HEK293 (cell line): ENCODE data around the gene VAMP8.

ENCODE experiments used
- GFI1B ChIP-seq: fragments of 450-650 bp; formaldehyde crosslinking; IDR thresholded peaks from 2 replicates; pipeline ENCODE4 v1.5.1; 2016; ENCODE audit warnings: missing biosample characterization, missing genetic modification characterization
- GLI4 ChIP-seq: fragments of 450-650 bp; formaldehyde crosslinking; IDR thresholded peaks from 2 replicates; pipeline ENCODE4 v1.5.1; 2016; ENCODE audit warnings: missing biosample characterization, missing genetic modification characterization
- HIC1 ChIP-seq: fragments of 450-650 bp; formaldehyde crosslinking; IDR thresholded peaks from 2 replicates; pipeline ENCODE4 v1.5.1; 2016; ENCODE audit warnings: missing biosample characterization, missing genetic modification characterization
- IKZF3 ChIP-seq: fragments of 450-650 bp; IDR thresholded peaks from 2 replicates; pipeline ENCODE4 v1.5.0; 2018; ENCODE audit warnings: missing biosample characterization, mild to moderate bottlenecking, missing genetic modification characterization, moderate library complexity
- KLF16 ChIP-seq: fragments of 450-650 bp; formaldehyde crosslinking; IDR thresholded peaks from 2 replicates; pipeline ENCODE4 v1.5.1; 2017; ENCODE audit warnings: missing biosample characterization, missing genetic modification characterization
- KLF17 ChIP-seq: fragments of 450-650 bp; formaldehyde crosslinking; IDR thresholded peaks from 2 replicates; pipeline ENCODE4 v1.5.1; 2016; ENCODE audit warnings: missing biosample characterization, missing genetic modification characterization
- PATZ1 ChIP-seq: fragments of 450-650 bp; formaldehyde crosslinking; IDR thresholded peaks from 2 replicates; pipeline ENCODE4 v1.5.1; 2016; ENCODE audit warnings: missing biosample characterization, missing genetic modification characterization
- PRDM1 ChIP-seq: fragments of 450-650 bp; formaldehyde crosslinking; IDR thresholded peaks from 2 replicates; pipeline ENCODE4; 2016; ENCODE audit warnings: missing biosample characterization, missing genetic modification characterization
- SALL2 ChIP-seq: fragments of 450-650 bp; formaldehyde crosslinking; IDR thresholded peaks from 2 replicates; pipeline ENCODE4 v1.5.0; 2017; ENCODE audit warnings: missing biosample characterization, mild to moderate bottlenecking, missing genetic modification characterization, borderline replicate concordance
- SP7 ChIP-seq: fragments of 450-650 bp; formaldehyde crosslinking; IDR thresholded peaks from 2 replicates; pipeline ENCODE4 v1.5.1; 2016; ENCODE audit warnings: missing biosample characterization, missing genetic modification characterization
- ZBTB1 ChIP-seq: fragments of 450-650 bp; formaldehyde crosslinking; IDR thresholded peaks from 2 replicates; pipeline ENCODE4 v1.5.1; 2016; ENCODE audit warnings: missing biosample characterization, missing genetic modification characterization
- ZBTB26 ChIP-seq: fragments of 450-650 bp; formaldehyde crosslinking; optimal IDR thresholded peaks from 2 replicates; pipeline ENCODE3; 2016; ENCODE audit warnings: missing biosample characterization, mild to moderate bottlenecking, missing genetic modification characterization
- ZFP37 ChIP-seq: fragments of 450-650 bp; formaldehyde crosslinking; IDR thresholded peaks from 2 replicates; pipeline ENCODE4 v1.5.1; 2016; ENCODE audit warnings: missing biosample characterization, missing genetic modification characterization
- ZNF112 ChIP-seq: fragments of 450-650 bp; formaldehyde crosslinking; IDR thresholded peaks from 2 replicates; pipeline ENCODE4 v1.5.0; 2017; ENCODE audit warnings: missing biosample characterization, missing genetic modification characterization
- ZNF155 ChIP-seq: fragments of 450-650 bp; formaldehyde crosslinking; IDR thresholded peaks from 2 replicates; pipeline ENCODE4 v1.5.1; 2016; ENCODE audit warnings: missing biosample characterization, missing genetic modification characterization
- ZNF169 ChIP-seq: fragments of 450-650 bp; formaldehyde crosslinking; IDR thresholded peaks from 2 replicates; pipeline ENCODE4 v1.5.1; 2016; ENCODE audit warnings: missing biosample characterization, missing genetic modification characterization
- ZNF280C ChIP-seq: fragments of 450-650 bp; formaldehyde crosslinking; IDR thresholded peaks from 2 replicates; pipeline ENCODE4 v1.5.1; 2016; ENCODE audit warnings: missing biosample characterization, missing genetic modification characterization
- ZNF292 ChIP-seq: fragments of 450-650 bp; formaldehyde crosslinking; IDR thresholded peaks from 2 replicates; pipeline ENCODE4 v1.5.1; 2016; ENCODE audit warnings: low read depth, missing biosample characterization, missing genetic modification characterization, borderline replicate concordance
- ZNF416 ChIP-seq: fragments of 450-650 bp; formaldehyde crosslinking; IDR thresholded peaks from 2 replicates; pipeline ENCODE4 v1.5.1; 2016; ENCODE audit warnings: missing biosample characterization, missing genetic modification characterization
- ZNF423 ChIP-seq: fragments of 450-650 bp; formaldehyde crosslinking; IDR thresholded peaks from 2 replicates; pipeline ENCODE4 v1.5.1; 2016; ENCODE audit warnings: missing biosample characterization, missing genetic modification characterization
- ZNF549 ChIP-seq: fragments of 450-650 bp; IDR thresholded peaks from 2 replicates; pipeline ENCODE4 v1.5.1; 2018; ENCODE audit warnings: missing biosample characterization, missing genetic modification characterization, mild to moderate bottlenecking, inconsistent platforms, moderate library complexity
- ZNF558 ChIP-seq: fragments of 450-650 bp; formaldehyde crosslinking; IDR thresholded peaks from 2 replicates; pipeline ENCODE4 v1.5.1; 2016; ENCODE audit warnings: missing biosample characterization, missing genetic modification characterization
- ZNF610 ChIP-seq: fragments of 450-650 bp; formaldehyde crosslinking; IDR thresholded peaks from 2 replicates; pipeline ENCODE4 v1.5.1; 2016; ENCODE audit warnings: missing biosample characterization, missing genetic modification characterization, borderline replicate concordance
- ZNF623 ChIP-seq: fragments of 450-650 bp; formaldehyde crosslinking; IDR thresholded peaks from 2 replicates; pipeline ENCODE4 v1.5.1; 2016; ENCODE audit warnings: missing biosample characterization, missing genetic modification characterization
- ZNF624 ChIP-seq: fragments of 450-650 bp; formaldehyde crosslinking; IDR thresholded peaks from 2 replicates; pipeline ENCODE4 v1.5.1; 2017; ENCODE audit warnings: missing biosample characterization, missing genetic modification characterization
- ZNF701 ChIP-seq: fragments of 450-650 bp; formaldehyde crosslinking; IDR thresholded peaks from 2 replicates; pipeline ENCODE4 v1.5.1; 2016; ENCODE audit warnings: missing biosample characterization, missing genetic modification characterization
- ZNF777 ChIP-seq: fragments of 450-650 bp; formaldehyde crosslinking; IDR thresholded peaks from 2 replicates; pipeline ENCODE4 v1.5.1; 2017; ENCODE audit warnings: missing biosample characterization, missing genetic modification characterization, borderline replicate concordance
- TF ChIP-seq, protein P1 (sequence below): fragments of 450-650 bp; formaldehyde crosslinking; IDR thresholded peaks from 2 replicates; pipeline ENCODE4 v1.5.1; 2017; ENCODE audit warnings: missing biosample characterization, missing genetic modification characterization

Gene VAMP8

DNA sequence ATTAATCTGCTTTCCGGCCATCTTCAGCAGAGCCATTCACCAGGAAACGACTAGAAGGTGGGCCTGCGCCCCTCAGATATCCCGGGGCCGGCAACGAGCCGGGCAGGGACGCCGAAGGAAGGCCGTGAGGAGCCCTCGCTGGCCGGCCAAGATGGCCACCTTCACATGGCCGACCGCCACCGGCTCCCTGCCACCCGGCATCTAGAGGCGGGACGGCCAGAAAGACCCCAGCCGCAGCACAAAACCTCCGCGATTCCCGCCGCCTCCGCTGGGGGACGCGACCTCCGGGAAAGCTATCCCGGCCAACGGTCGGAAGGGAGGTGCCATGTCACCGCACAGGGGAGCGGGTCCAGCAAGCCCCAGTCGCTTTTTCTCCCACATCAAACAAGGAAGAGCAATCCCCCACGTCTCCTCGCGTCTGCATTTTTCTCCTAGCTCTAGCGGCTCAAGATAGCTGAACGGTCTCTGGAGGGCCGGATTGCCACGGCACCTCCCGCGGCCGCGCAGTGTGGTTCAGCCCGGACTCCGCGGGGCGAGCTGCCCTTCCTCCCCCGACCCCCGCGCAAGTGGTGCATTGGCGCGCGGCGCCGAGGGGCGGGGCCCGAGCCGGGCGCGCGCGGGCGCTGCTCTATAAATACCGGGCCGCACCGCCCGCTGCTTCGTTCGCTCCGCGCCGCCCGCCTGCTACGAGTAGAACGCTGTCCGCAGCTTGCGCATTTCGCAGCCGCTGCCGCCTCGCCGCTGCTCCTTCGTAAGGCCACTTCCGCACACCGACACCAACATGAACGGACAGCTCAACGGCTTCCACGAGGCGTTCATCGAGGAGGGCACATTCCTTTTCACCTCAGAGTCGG is 38.7 kb upstream of the VAMP8 start, which contains the start of gene MAT2A (continued):
- TF ChIP-seq, protein P1, sequence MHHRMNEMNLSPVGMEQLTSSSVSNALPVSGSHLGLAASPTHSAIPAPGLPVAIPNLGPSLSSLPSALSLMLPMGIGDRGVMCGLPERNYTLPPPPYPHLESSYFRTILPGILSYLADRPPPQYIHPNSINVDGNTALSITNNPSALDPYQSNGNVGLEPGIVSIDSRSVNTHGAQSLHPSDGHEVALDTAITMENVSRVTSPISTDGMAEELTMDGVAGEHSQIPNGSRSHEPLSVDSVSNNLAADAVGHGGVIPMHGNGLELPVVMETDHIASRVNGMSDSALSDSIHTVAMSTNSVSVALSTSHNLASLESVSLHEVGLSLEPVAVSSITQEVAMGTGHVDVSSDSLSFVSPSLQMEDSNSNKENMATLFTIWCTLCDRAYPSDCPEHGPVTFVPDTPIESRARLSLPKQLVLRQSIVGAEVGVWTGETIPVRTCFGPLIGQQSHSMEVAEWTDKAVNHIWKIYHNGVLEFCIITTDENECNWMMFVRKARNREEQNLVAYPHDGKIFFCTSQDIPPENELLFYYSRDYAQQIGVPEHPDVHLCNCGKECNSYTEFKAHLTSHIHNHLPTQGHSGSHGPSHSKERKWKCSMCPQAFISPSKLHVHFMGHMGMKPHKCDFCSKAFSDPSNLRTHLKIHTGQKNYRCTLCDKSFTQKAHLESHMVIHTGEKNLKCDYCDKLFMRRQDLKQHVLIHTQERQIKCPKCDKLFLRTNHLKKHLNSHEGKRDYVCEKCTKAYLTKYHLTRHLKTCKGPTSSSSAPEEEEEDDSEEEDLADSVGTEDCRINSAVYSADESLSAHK (tag by site-specific recombination): no peak
- peak; percentile 87 for TF ChIP-seq SP7 (tag by site-specific recombination)
- TF ChIP-seq ZNF624: no peak
- peak; percentile 50; the same call in 1 of the 2 replicates for TF ChIP-seq HIC1 (tag by site-specific recombination)
- TF ChIP-seq ZNF112 (tag by site-specific recombination): no peak
- TF ChIP-seq GLI4 (tag by site-specific recombination): no peak
- peak; percentile 93 for TF ChIP-seq IKZF3 (tag by site-specific recombination)
- no peak for TF ChIP-seq ZNF155 (tag by site-specific recombination)
- TF ChIP-seq ZFP37 (tag by site-specific recombination): peak; percentile 22; the same call in 1 of the 2 replicates
- no peak for TF ChIP-seq ZBTB1
- TF ChIP-seq KLF17: no peak; the same call in 1 of the 2 replicates
- TF ChIP-seq ZBTB26 (tag by site-specific recombination): no peak
- TF ChIP-seq ZNF558 (tag by site-specific recombination): no peak
- TF ChIP-seq ZNF777 (tag by site-specific recombination): no peak
- TF ChIP-seq ZNF423 (tag by site-specific recombination): no peak
- TF ChIP-seq ZNF416 (tag by site-specific recombination): no peak
- TF ChIP-seq ZNF292: no peak
- no peak for TF ChIP-seq ZNF549 (tag by site-specific recombination)
- TF ChIP-seq ZNF169 (tag by site-specific recombination): no peak
- no peak for TF ChIP-seq GFI1B
- TF ChIP-seq ZNF623 (tag by site-specific recombination): no peak
- TF ChIP-seq PATZ1 (tag by site-specific recombination): peak; percentile 95
- TF ChIP-seq SALL2: 0 out of 2 replicates have a peak, but pooled peaks have one; percentile 12
- TF ChIP-seq ZNF280C (tag by site-specific recombination): no peak
- TF ChIP-seq KLF16 (tag by site-specific recombination): peak; percentile 14
- TF ChIP-seq ZNF610 (tag by site-specific recombination): peak; percentile 49; the same call in 1 of the 2 replicates
- TF ChIP-seq ZNF701 (tag by site-specific recombination): no peak
- TF ChIP-seq PRDM1: no peak
